GM19438 (cell line): ENCODE measurements around the gene GRM1.

ENCODE experiments used
- ATAC-seq: cut with Tn5 transposase; IDR thresholded peaks from one replicate; pipeline ENCODE4 v1.9.1; 2021; ENCODE audit warnings: low read depth; ENCODE audit not compliant: unreplicated experiment

The GRM1 gene

GRCh38 chr6:146310628-146311027 is 281.8 kb downstream of the GRM1 start:
- no peak for ATAC-seq

- no peak for ATAC-seq
These were observed 282.2 kb downstream of the GRM1 start for GRCh38 chr6:146311079-146311478.

DNA sequence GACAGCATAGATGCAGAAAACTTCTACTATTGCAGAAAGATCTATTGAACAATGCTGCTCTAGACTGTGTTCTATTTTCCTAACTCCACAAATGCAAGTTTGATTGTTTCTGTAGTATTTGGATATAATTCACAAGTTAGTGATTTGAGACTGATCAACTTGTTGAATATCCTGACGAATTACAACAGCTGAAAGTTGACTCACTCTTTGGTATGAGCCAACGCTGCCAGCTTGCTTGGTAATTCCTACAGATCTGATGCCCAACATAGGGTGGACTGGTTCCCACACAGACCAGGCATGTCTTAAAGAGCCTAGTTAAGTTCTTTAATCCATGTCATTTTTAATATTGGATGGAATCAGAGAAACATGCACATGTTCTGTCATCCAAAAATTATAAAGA is 283.7 kb downstream of the GRM1 start:
- no peak for ATAC-seq

DNA sequence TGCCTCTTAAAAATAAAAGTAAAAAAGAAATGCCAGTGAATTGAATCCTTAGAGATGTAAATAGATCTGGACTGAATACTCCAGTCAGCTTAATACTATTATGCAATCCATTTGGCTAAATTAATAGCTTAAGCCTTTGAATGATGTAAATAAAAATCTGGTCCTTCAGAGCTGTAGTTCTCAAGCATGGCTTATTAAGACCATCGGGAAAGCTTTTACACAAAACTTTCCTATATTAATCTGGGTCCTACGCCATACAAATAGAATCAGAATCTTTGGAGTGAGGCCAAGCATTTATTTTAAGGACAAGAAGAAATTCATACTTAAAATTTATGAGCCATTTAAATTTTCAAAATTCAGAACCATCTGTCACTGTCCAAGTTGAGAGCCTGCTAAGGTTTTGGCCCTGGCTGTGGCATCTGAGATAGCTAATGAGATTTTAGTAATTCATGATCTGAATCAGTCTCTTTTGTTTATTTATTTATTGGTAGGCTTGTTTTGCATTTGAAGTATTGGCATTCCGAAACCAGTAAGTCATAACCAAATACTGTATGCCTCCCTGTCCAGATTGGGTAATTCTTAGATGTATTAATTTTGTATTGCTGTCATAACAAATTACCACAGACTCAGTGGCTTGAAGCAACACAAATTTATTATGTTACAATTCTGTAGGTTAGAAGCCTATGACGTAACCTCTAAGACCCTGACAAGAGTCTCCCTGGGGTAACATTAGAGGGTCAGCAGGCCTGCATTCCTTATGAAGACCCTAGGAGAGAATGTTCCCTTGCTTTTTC is 286.7 kb downstream of the GRM1 start:
- no peak for ATAC-seq

DNA sequence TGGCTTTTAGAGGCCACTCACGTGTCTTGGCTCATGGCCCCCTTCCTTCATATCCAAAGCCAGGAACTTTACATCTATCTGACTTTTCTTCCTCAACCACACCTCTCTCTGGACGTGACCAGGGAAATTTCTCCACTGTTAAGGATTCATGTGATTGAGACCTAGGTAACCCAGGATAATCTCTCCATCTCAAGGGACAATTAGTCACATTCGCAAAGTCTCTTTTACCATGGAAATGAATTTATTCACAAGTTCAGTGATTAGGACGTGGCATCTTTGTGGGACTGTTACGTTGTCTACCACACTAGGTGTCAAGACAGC is 287.3 kb downstream of the GRM1 start:
- no peak for ATAC-seq

GRCh38 chr6:146331013-146331412 is 302.2 kb downstream of the GRM1 start:
- ATAC-seq: no peak

DNA sequence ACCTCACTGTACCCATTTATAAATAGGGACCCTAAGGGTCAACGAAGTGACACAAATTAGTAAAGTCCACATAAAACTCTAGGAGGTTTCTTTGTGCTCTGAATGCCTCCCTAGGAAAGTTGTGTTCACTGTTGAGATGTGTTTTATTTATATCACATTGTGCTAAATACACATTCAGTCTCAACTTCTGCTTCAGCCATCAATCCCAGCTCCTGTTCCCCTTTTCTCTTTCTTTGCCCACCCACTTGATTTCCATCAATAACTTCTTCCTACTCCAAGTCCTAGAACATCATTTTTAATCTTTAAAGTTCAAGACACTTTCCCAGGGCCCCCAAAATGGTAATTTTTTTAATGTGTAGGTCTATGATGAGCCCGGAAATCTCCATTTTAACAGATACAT is 306.5 kb downstream of the GRM1 start:
- ATAC-seq: no peak

DNA sequence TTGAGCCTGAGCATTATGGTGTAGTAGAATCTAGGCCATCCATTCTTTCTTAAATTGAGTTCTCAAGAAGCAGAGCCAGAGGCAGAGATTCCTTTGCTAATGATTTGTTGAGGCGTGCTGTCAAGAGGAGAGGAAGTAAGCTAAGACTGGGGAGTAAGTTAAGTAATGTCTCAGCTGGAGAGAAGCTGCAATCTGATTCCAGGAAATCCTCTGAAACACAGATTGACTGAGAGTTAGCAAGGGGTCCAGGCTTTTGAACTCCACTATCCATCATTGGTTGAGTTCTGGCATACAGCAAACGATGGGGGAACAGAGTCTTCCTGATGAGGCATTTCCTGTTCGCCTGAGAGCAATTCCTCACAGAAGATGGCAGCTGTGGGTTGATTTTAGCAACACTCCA is 307.3 kb downstream of the GRM1 start:
- ATAC-seq: no peak

DNA sequence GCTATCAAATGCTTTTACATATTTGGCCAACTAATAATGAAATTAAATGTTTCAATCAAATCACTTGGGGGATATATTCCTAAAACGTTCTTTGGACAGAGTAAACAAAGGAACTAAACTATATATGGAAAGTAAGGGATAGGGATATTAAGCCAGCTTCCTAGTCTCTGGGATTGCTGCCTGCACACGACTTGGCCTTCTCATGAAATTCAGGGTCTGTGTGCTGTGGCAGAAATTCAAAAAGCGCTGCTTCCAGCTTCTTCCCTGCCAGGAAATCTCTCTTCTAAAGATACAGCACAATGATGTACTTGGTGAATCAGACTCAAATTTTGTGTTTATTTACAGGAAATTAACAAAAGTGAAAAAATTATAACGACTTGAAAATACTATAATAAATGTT is 308.5 kb downstream of the GRM1 start:
- ATAC-seq: no peak

DNA sequence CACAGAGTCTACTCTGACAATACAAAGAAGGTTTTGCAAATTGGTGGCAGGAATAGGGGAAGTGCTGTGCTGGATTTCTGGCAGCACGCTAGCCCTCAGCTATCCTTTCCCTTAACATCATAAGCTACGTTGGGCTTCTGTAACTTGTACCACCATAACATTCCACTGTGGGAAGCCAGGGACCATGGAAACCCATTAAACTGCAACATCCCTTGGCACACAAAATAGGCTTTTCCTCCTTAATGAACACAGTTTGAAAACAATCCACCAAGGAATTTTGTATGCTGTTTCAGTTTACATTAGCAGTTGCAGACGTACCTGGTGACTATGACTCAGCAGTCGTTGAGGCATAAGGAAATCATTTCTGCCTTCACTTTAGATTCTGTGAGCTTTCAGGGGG is 310.9 kb downstream of the GRM1 start:
- no peak for ATAC-seq

- no peak for ATAC-seq
These were observed 312.8 kb downstream of the GRM1 start for GRCh38 chr6:146341493-146342230.

GRCh38 chr6:146345598-146345997 is 316.7 kb downstream of the GRM1 start:
- ATAC-seq: no peak

DNA sequence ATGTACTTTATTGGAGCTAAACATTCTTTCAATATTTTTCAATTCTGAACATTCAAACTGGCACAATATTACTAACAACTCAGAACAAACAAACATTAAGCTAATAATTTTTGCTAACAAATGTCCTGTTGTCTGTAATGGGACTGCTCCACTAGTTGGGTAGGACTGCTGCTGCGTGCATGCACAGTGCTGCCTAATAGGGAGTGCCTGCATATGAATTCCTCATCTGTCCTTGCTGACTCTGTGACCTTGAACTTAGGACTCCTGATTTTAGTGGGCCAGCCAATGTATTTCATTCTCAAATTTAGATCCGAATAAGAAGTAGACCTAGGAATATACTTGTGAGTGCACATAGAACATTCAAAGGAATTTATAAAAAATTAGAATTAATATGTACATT is 318.2 kb downstream of the GRM1 start:
- no peak for ATAC-seq

DNA sequence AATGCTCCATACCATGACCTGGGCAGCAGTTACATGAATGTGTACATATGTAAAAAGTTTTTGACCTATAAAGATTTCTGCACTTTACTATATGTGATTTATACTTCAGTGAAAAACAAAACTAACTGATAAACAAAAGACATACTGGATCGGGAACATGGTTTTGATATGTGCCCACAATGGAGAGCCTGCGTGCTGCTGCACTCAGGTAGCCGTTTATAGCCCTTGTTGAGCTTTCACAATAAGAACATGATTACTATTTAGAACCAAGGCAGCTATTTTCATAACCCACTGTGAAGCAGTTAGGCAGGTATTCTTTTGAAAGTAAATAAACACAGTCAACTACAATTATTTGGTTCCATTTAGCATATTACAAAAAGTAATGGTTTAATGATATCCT is 318.8 kb downstream of the GRM1 start:
- ATAC-seq: no peak

GRCh38 chr6:146351018-146351417 is 322.2 kb downstream of the GRM1 start:
- ATAC-seq: no peak

- ATAC-seq: no peak
These were observed 323.3 kb downstream of the GRM1 start for GRCh38 chr6:146352163-146352562.

- no peak for ATAC-seq
These were observed 325.6 kb downstream of the GRM1 start for GRCh38 chr6:146354451-146354850.

GRCh38 chr6:146355521-146356100 is 326.7 kb downstream of the GRM1 start:
- no peak for ATAC-seq

GRCh38 chr6:146357578-146358430 is 328.9 kb downstream of the GRM1 start:
- no peak for ATAC-seq

GRCh38 chr6:146358431-146359046 is 329.7 kb downstream of the GRM1 start:
- ATAC-seq: no peak

DNA sequence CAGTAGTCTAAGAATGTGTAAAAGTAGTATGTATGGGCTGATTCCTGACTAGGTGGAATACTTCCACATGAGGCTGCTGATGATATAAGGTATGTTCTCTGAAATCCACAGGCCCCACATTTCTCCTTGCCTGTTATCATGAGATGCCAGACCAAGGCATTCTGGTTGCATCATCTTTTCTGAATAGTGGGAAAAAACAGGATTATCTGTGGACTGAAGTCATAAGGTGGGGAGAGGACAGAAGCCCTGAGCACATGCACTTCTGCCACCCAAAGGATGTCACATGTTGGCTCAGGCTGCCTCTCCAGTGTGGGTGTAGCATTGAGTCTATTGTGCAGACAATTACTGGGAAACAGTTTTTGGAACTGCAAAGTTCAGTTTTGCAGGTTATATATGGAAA is 330.3 kb downstream of the GRM1 start:
- no peak for ATAC-seq
